HS-27A (cell line): ENCODE results near the gene PTN.
"Not testable (repeated sequence)": the region's sequence is repeated elsewhere in the genome, so short reads cannot be mapped to it uniquely, and the experiment has no call there.

Experiments
- DNase-seq: peaks from one replicate; pipeline ENCODE4 v3.0.0-alpha.2; 2012; ENCODE audit warnings: low read depth, missing footprints

PTN gene

GRCh38 chr7:137324796-137325696, 18.5 kb downstream of the PTN start:
- DNase-seq, result no peak

GRCh38 chr7:137316648-137317353, 26.7 kb downstream of the PTN start:
- DNase-seq, result no peak

DNA sequence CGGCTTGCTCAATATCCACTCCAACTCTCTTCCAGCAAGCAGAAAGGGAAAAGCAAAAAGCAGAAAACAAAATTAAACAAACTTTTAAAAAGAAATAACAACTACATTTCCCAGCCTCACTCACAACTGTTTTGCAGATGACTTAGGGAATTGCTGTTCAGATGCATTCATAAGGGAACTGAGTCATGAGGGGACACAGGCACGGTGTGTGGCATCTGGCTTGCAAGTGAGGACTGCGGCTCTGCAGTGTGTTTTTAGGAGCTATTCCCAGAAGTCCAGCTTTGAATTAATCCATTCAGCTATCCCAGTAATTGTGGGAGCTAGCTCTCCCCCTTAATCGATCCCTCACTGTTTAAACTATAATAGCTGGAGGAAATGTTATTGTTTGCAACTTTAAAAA, 30.3 kb downstream of the PTN start:
- DNase-seq, result no peak

GRCh38 chr7:137306748-137307147, 36.8 kb downstream of the PTN start:
- no peak for DNase-seq

- no peak for DNase-seq
Observed at GRCh38 chr7:137305901-137306621, 37.5 kb downstream of the PTN start.

GRCh38 chr7:137304624-137305235, 38.8 kb downstream of the PTN start:
- DNase-seq, result no peak

- DNase-seq, result no peak
Observed at GRCh38 chr7:137304165-137304564, 39.4 kb downstream of the PTN start.

- DNase-seq, result no peak
Observed at GRCh38 chr7:137302081-137302480, 41.5 kb downstream of the PTN start.

DNA sequence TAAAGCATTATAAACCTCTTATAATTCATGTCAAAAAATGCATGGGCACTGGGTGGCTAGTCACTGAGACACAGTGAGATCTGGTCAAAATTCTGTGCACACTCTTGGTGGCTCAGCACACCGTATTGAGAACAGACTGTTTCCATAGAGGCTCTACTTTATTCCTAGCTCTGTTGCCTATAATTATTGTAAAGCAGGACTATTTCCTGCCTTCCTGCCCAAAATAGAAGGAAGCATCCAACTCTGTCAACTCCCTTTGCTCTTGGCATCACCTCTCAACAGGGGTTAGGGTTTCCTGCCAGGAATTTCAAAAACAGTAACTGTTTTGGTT, 45.1 kb downstream of the PTN start:
- no peak for DNase-seq

DNA sequence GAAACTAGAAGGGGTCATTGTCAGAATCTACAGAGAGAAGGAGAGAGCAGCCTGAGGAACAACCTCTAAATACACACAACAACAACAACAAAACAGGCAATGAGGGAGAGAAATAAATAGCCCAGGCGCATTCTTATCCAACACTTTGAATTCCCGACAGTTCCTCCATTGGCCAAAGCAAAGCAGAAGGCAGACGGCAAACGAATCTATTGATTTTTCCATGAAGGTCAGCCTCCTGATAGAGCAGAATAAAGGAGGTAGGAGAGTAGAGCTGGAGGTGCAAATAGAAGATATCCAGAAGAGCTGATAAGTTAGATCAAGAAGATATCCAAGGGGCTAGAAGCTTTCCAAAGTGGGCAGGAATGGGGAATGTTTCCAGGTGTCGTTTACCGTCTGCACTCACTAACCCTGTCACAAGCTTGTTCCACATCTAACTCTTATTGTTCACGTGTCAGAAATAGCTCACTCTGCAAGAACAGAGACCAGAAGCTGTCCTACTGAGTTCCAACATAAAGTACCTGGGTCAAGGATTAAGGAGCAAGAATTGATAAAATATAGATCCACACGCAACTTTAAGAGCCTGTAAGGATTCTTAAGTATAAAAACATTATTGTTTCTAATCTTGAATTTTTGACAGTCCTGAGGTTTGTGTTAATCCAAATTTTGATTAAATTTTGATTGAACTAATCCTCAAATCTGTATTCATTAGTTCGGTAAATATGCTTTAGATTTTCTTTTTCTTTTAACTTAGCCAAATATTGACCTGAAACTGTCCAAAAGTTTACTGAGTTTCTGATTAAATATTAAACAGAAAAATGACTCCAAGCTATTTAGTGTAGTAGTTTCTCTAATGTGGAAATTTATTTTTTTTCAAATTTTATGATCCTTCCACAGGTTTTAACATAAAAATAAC, 45.7 kb downstream of the PTN start:
- DNase-seq, result no peak

- no peak for DNase-seq
Observed at GRCh38 chr7:137296576-137296975, 47.0 kb downstream of the PTN start.

DNA sequence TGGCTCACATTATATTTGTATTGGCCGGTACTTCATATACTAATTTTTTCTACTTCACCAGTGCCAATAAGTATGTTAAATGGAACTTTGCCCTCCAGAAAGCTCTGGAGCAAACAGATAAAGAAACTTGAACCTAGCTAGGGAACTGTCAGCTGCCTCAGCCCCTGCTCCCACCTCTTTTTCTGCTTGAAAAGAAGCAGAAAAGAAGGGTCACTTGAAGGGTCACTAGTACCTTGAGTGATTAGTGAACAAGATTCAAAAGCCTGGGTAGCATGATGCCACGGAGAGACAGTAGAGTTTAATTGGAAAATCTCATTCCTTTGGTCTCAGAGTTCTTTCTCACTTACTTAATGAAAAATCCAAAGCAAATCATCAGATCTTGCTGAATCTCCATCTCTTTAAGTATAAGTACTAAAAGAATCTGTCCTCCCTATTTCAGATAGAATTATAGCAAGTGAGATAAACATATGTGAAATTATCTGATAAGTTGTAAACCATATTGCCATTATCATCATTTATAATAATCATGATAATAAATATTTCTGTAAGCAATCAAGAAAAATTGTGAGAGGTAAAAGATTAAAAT, 47.7 kb downstream of the PTN start:
- no peak for DNase-seq

DNA sequence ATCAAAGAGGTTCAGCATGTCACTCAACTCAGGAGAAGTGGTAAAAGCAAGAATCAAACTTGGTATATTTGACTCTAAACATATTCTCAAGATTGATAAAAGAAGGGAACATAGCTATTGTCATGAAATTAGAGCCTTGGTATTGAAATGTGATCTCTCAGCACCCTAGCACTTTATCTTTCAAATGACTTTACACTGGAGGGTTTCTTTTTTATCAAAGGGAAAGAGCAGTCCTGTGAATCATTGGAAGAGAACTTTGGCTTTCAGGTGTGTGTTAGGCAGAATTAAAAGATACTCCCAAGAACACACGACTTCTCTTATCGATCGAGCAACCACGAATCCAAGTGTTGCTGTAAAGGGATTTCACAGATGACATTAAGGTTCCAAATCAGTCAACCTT, 54.4 kb downstream of the PTN start:
- no peak for DNase-seq

GRCh38 chr7:137287651-137288258, 55.8 kb downstream of the PTN start:
- DNase-seq, result no peak

- DNase-seq, result no peak
Observed at GRCh38 chr7:137283153-137283552, 60.4 kb downstream of the PTN start.

GRCh38 chr7:137282043-137282442, 61.5 kb downstream of the PTN start:
- no peak for DNase-seq

DNA sequence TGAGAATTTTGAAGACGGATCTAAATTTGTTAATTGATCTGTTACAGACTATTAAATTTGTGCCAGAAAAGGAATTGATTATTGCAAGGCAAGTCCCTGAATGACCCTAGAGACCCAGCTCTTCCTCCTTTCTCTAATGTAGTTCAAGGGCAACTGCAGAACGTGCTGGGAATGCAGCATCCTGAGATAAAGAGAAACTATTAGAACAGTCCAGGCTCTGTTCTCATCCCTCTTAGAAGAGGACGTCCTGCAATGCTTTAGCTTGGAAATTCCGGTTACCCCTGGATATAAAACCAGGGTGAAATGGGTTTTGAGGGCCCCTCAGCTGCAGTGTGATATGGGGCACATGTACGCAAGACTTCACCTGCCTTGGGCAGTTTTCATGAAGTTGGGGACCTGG, 67.3 kb downstream of the PTN start:
- no peak for DNase-seq

DNA sequence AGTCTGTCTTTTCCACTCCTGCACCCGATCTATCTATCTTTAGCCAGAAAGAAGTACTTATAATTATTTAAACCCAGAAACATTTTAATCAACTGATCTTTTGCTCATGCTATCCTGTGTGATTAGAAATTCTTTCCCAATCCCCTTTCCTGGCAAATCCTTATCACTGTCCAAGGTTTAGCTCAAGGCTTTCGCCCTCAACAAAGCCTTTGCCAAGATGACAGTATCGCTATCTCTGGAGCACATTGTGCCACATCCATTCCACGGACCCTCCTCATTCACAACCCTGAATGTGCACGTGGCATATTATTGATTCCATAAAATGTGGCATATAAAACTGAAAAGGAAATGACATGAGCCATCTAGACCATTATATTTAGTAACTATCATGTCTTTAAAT, 71.3 kb downstream of the PTN start:
- DNase-seq, result no peak

DNA sequence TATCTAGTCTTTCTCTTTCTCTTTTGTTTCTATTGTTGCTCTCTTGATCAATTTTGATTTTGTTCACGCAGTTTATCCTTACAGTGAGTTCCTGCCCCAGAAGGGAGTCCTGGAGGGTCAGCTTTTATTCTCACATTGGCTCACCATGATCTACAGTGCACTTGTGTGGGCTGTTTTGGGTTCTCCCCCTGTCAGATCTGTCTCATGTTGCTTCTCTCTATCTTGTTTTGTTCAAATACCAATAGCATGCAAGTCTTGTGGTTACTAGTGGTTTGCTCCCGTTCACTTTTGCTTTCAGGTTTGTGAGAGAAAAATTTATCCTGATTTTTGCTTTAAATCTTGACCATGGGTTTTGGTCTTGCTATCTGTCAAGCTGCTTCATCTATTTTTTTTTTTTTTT, 74.3 kb downstream of the PTN start:
- no peak for DNase-seq

GRCh38 chr7:137268001-137268865, 75.3 kb downstream of the PTN start:
- not testable (repeated sequence) for DNase-seq
